ENCODE results near the gene ANO7.
A peak's percentile ranks its signal among the peaks of the same experiment; 100 is the strongest.

Gene ANO7

GRCh38 chr2:241149925-241150659, 38.4 kb upstream of the ANO7 start, which contains the start of gene PPP1R7:
TSS of gene PPP1R7 (plus strand) at chr2:241150467. CDS start at chr2:241150496, 29 bp downstream.
- no peaks in the 10 kb centered on the region for H3K36me3 ChIP-seq (ENCODE audit: control insufficient read depth, insufficient read depth, low read length)
- H3K27me3 ChIP-seq (ENCODE audit: control insufficient read depth, insufficient read depth, low read length), result no peaks in the 10 kb centered on the region
- H3K4me1 ChIP-seq (ENCODE audit: control insufficient read depth, insufficient read depth, low read length), result peaks cover 8% of the 10 kb centered on the region
- H3K4me3 ChIP-seq (ENCODE audit: low read length), result peak within 1 kb of the TSS; percentile 87
- peak within 1 kb of the TSS; percentile 81 for H3K9ac ChIP-seq (ENCODE audit: low read length)
- H3K9me3 ChIP-seq (ENCODE audit: control insufficient read depth, low read length), result no peaks in the 10 kb centered on the region

- H3K36me3 ChIP-seq (ENCODE audit: control insufficient read depth, insufficient read depth, low read length), result no peaks in the 10 kb centered on the region
- H3K27me3 ChIP-seq (ENCODE audit: control insufficient read depth, insufficient read depth, low read length), result no peaks in the 10 kb centered on the region
- peaks cover 8% of the 10 kb centered on the region for H3K4me1 ChIP-seq (ENCODE audit: control insufficient read depth, insufficient read depth, low read length)
- peak overlapping the region; percentile 14 for H3K4me3 ChIP-seq (ENCODE audit: low read length)
- no peaks in the 10 kb centered on the region for H3K9me3 ChIP-seq (ENCODE audit: control insufficient read depth, low read length)
- peak overlapping the region; percentile 81 for H3K9ac ChIP-seq (ENCODE audit: low read length)
Observed at GRCh38 chr2:241150660-241151530, 37.6 kb upstream of the ANO7 start.

- Histone ChIP-seq H3K9me3 (ENCODE audit: control insufficient read depth, low read length) (no peaks in the 10 kb centered on the region), H3K4me1 (ENCODE audit: control insufficient read depth, insufficient read depth, low read length) (peaks cover 8% of the 10 kb centered on the region), H3K27me3 (ENCODE audit: control insufficient read depth, insufficient read depth, low read length) (no peaks in the 10 kb centered on the region), H3K36me3 (ENCODE audit: control insufficient read depth, insufficient read depth, low read length) (no peaks in the 10 kb centered on the region), H3K9ac (ENCODE audit: low read length) (no peak overlapping the region), H3K4me3 (ENCODE audit: low read length) (no peak overlapping the region)
Observed at GRCh38 chr2:241151934-241152660, 36.4 kb upstream of the ANO7 start.

GRCh38 chr2:241153616-241154015, 34.9 kb upstream of the ANO7 start:
- Histone ChIP-seq H3K4me1 (ENCODE audit: control insufficient read depth, insufficient read depth, low read length) (peaks cover 8% of the 10 kb centered on the region), H3K9me3 (ENCODE audit: control insufficient read depth, low read length) (no peaks in the 10 kb centered on the region), H3K4me3 (ENCODE audit: low read length) (no peak overlapping the region), H3K36me3 (ENCODE audit: control insufficient read depth, insufficient read depth, low read length) (no peaks in the 10 kb centered on the region), H3K9ac (ENCODE audit: low read length) (no peak overlapping the region), H3K27me3 (ENCODE audit: control insufficient read depth, insufficient read depth, low read length) (no peaks in the 10 kb centered on the region)

- Histone ChIP-seq H3K4me1 (ENCODE audit: control insufficient read depth, insufficient read depth, low read length) (peaks cover 8% of the 10 kb centered on the region), H3K36me3 (ENCODE audit: control insufficient read depth, insufficient read depth, low read length) (no peaks in the 10 kb centered on the region)
Observed at GRCh38 chr2:241154915-241155314, 33.6 kb upstream of the ANO7 start.

GRCh38 chr2:241155936-241156335, 32.5 kb upstream of the ANO7 start:
- Histone ChIP-seq H3K9me3 (ENCODE audit: control insufficient read depth, low read length) (no peaks in the 10 kb centered on the region), H3K9ac (ENCODE audit: low read length) (no peak overlapping the region), H3K27me3 (ENCODE audit: control insufficient read depth, insufficient read depth, low read length) (no peaks in the 10 kb centered on the region), H3K4me1 (ENCODE audit: control insufficient read depth, insufficient read depth, low read length) (peaks cover 6% of the 10 kb centered on the region), H3K36me3 (ENCODE audit: control insufficient read depth, insufficient read depth, low read length) (no peaks in the 10 kb centered on the region), H3K4me3 (ENCODE audit: low read length) (no peak overlapping the region)

More at GRCh38 chr2:241154915-241155314, 33.6 kb upstream of the ANO7 start:
- no peak overlapping the region for H3K4me3 ChIP-seq (ENCODE audit: low read length)
- no peaks in the 10 kb centered on the region for H3K9me3 ChIP-seq (ENCODE audit: control insufficient read depth, low read length)
- no peak overlapping the region for H3K9ac ChIP-seq (ENCODE audit: low read length)
- no peaks in the 10 kb centered on the region for H3K27me3 ChIP-seq (ENCODE audit: control insufficient read depth, insufficient read depth, low read length)

- H3K4me3 ChIP-seq (ENCODE audit: low read length), result no peak overlapping the region
- H3K9me3 ChIP-seq (ENCODE audit: control insufficient read depth, low read length), result no peaks in the 10 kb centered on the region
- H3K4me1 ChIP-seq (ENCODE audit: control insufficient read depth, insufficient read depth, low read length), result no peaks in the 10 kb centered on the region
- H3K36me3 ChIP-seq (ENCODE audit: control insufficient read depth, insufficient read depth, low read length), result no peaks in the 10 kb centered on the region
- no peak overlapping the region for H3K9ac ChIP-seq (ENCODE audit: low read length)
- no peaks in the 10 kb centered on the region for H3K27me3 ChIP-seq (ENCODE audit: control insufficient read depth, insufficient read depth, low read length)
Observed at GRCh38 chr2:241156971-241157441, 31.5 kb upstream of the ANO7 start.

- no peak overlapping the region for H3K9ac ChIP-seq (ENCODE audit: low read length)
Observed at GRCh38 chr2:241157841-241158545, 30.5 kb upstream of the ANO7 start.

GRCh38 chr2:241158546-241158900, 30.0 kb upstream of the ANO7 start:
- Histone ChIP-seq H3K27me3 (ENCODE audit: control insufficient read depth, insufficient read depth, low read length) (no peaks in the 10 kb centered on the region), H3K9me3 (ENCODE audit: control insufficient read depth, low read length) (no peaks in the 10 kb centered on the region), H3K9ac (ENCODE audit: low read length) (no peak overlapping the region), H3K36me3 (ENCODE audit: control insufficient read depth, insufficient read depth, low read length) (no peaks in the 10 kb centered on the region), H3K4me3 (ENCODE audit: low read length) (no peak overlapping the region), H3K4me1 (ENCODE audit: control insufficient read depth, insufficient read depth, low read length) (no peaks in the 10 kb centered on the region)

More at GRCh38 chr2:241157841-241158545, 30.5 kb upstream of the ANO7 start:
- Histone ChIP-seq H3K9me3 (ENCODE audit: control insufficient read depth, low read length) (no peaks in the 10 kb centered on the region), H3K4me3 (ENCODE audit: low read length) (no peak overlapping the region), H3K4me1 (ENCODE audit: control insufficient read depth, insufficient read depth, low read length) (no peaks in the 10 kb centered on the region), H3K36me3 (ENCODE audit: control insufficient read depth, insufficient read depth, low read length) (no peaks in the 10 kb centered on the region), H3K27me3 (ENCODE audit: control insufficient read depth, insufficient read depth, low read length) (no peaks in the 10 kb centered on the region)

- Histone ChIP-seq H3K9me3 (ENCODE audit: control insufficient read depth, low read length) (no peaks in the 10 kb centered on the region), H3K36me3 (ENCODE audit: control insufficient read depth, insufficient read depth, low read length) (no peaks in the 10 kb centered on the region), H3K4me3 (ENCODE audit: low read length) (no peak overlapping the region)
Observed at GRCh38 chr2:241159116-241159515, 29.4 kb upstream of the ANO7 start.

GRCh38 chr2:241160318-241160717, 28.2 kb upstream of the ANO7 start:
- no peak overlapping the region for H3K4me3 ChIP-seq (ENCODE audit: low read length)
- no peak overlapping the region for H3K9ac ChIP-seq (ENCODE audit: low read length)
- no peaks in the 10 kb centered on the region for H3K9me3 ChIP-seq (ENCODE audit: control insufficient read depth, low read length)
- H3K36me3 ChIP-seq (ENCODE audit: control insufficient read depth, insufficient read depth, low read length), result no peaks in the 10 kb centered on the region
- H3K27me3 ChIP-seq (ENCODE audit: control insufficient read depth, insufficient read depth, low read length), result no peaks in the 10 kb centered on the region
- no peaks in the 10 kb centered on the region for H3K4me1 ChIP-seq (ENCODE audit: control insufficient read depth, insufficient read depth, low read length)

More at GRCh38 chr2:241159116-241159515, 29.4 kb upstream of the ANO7 start:
- H3K27me3 ChIP-seq (ENCODE audit: control insufficient read depth, insufficient read depth, low read length), result no peaks in the 10 kb centered on the region
- H3K4me1 ChIP-seq (ENCODE audit: control insufficient read depth, insufficient read depth, low read length), result no peaks in the 10 kb centered on the region
- H3K9ac ChIP-seq (ENCODE audit: low read length), result no peak overlapping the region

Measured in mucosa of stomach (tissue), 1 donor.